Effector memory CD8-positive, alpha-beta T cell (primary cell): ENCODE results near the gene EFHD2.
"Not testable (repeated sequence)": the region's sequence is repeated elsewhere in the genome, so short reads cannot be mapped to it uniquely, and the experiment has no call there.

ENCODE experiments used
- ATAC-seq: fragments of 150-1000 bp; cut with Tn5 transposase; replicated peaks from 2 replicates; pipeline ENCODE4 v1.10.0; 2021; ENCODE audit warnings: mild to moderate bottlenecking, moderate library complexity
- DNase-seq, 3 experiments: peaks; one replicate each; pipeline ENCODE4 v3.0.0; 2021
- H3K27ac Mint-ChIP-seq, 2 donors: one replicate each; pipeline ENCODE4 v1.8.0; 2022; ENCODE audit warnings: mild to moderate bottlenecking in 2 of 2, mixed read lengths in 2 of 2, moderate library complexity in 2 of 2
- H3K27me3 Mint-ChIP-seq, 2 donors: one replicate each; pipeline ENCODE4 v1.8.0; 2022; ENCODE audit warnings: mixed read lengths in 2 of 2
- H3K36me3 Mint-ChIP-seq: one replicate; pipeline ENCODE4 v1.8.0; 2022; ENCODE audit warnings: mild to moderate bottlenecking, moderate library complexity, mixed read lengths; ENCODE audit not compliant: insufficient read depth
- H3K4me1 Mint-ChIP-seq, 2 donors: one replicate each; pipeline ENCODE4 v1.8.0; 2022; ENCODE audit warnings: low read depth in 2 of 2, mixed read lengths in 2 of 2
- H3K4me3 Mint-ChIP-seq, 2 donors: one replicate each; pipeline ENCODE4 v1.8.0; 2022; ENCODE audit warnings: mild to moderate bottlenecking in 2 of 2, mixed read lengths in 2 of 2, moderate library complexity in 2 of 2
- H3K9me3 Mint-ChIP-seq, 2 donors: one replicate each; pipeline ENCODE4 v1.8.0; 2022; ENCODE audit warnings: mixed read lengths in 2 of 2

Gene EFHD2

GRCh38 chr1:15381805-15382204 lies 27.9 kb upstream of the EFHD2 start:
- peaks cover 2% of the 10 kb centered on the region for H3K36me3 Mint-ChIP-seq
- ATAC-seq = no peak
- DNase-seq = no peak
- H3K9me3 Mint-ChIP-seq = no peaks in the 10 kb centered on the region
- no peak overlapping the region for H3K4me3 Mint-ChIP-seq
- no peak overlapping the region for H3K27ac Mint-ChIP-seq
- H3K27me3 Mint-ChIP-seq = peaks cover under 1% of the 10 kb centered on the region in 2 donors
- H3K4me1 Mint-ChIP-seq = peaks cover 8 to 9% of the 10 kb centered on the region in 2 donors

GRCh38 chr1:15382601-15383518 lies 26.8 kb upstream of the EFHD2 start:
- ATAC-seq = no peak
- H3K4me3 Mint-ChIP-seq = no peak overlapping the region

GRCh38 chr1:15383810-15384209 lies 25.9 kb upstream of the EFHD2 start:
- H3K36me3 Mint-ChIP-seq = peaks cover 5% of the 10 kb centered on the region
- peaks cover 9 to 10% of the 10 kb centered on the region in 2 donors for H3K4me1 Mint-ChIP-seq
- H3K27me3 Mint-ChIP-seq = peaks cover 6 to 16% of the 10 kb centered on the region in 2 donors
- H3K9me3 Mint-ChIP-seq = no peaks in the 10 kb centered on the region
- ATAC-seq (no peak), DNase-seq (no peak)
- peak overlapping the region in 1 of 2 donors; percentile 40 for H3K4me3 Mint-ChIP-seq
- peak overlapping the region in 1 of 2 donors; percentile 25 for H3K27ac Mint-ChIP-seq

More at GRCh38 chr1:15382601-15383518, 26.8 kb upstream of the EFHD2 start:
- Mint-ChIP-seq H3K27ac (peak overlapping the region in 1 of 2 donors; percentile 25), H3K9me3 (no peaks in the 10 kb centered on the region), H3K4me1 (peaks cover 10 to 12% of the 10 kb centered on the region in 2 donors), H3K27me3 (peaks cover 6 to 8% of the 10 kb centered on the region in 2 donors), H3K36me3 (peaks cover 5% of the 10 kb centered on the region)
- DNase-seq = no peak

- Mint-ChIP-seq H3K36me3 (peaks cover 5% of the 10 kb centered on the region), H3K4me1 (peaks cover 9 to 10% of the 10 kb centered on the region in 2 donors), H3K27me3 (peaks cover 6 to 16% of the 10 kb centered on the region in 2 donors), H3K4me3 (peak overlapping the region in 1 of 2 donors; percentile 40), H3K9me3 (no peaks in the 10 kb centered on the region), H3K27ac (peak overlapping the region in 1 of 2 donors; percentile 69)
- ATAC-seq = peak; percentile 45
- no peak for DNase-seq
Observed at GRCh38 chr1:15384301-15384901, 25.3 kb upstream of the EFHD2 start.

- H3K27ac Mint-ChIP-seq = no peak overlapping the region
- peaks cover 9 to 10% of the 10 kb centered on the region in 2 donors for H3K4me1 Mint-ChIP-seq
- ATAC-seq (no peak), DNase-seq (no peak)
- H3K36me3 Mint-ChIP-seq = peaks cover 5% of the 10 kb centered on the region
- H3K9me3 Mint-ChIP-seq = no peaks in the 10 kb centered on the region
- H3K4me3 Mint-ChIP-seq = no peak overlapping the region
- H3K27me3 Mint-ChIP-seq = peaks cover 6 to 16% of the 10 kb centered on the region in 2 donors
Observed at GRCh38 chr1:15385420-15385819, 24.3 kb upstream of the EFHD2 start.

GRCh38 chr1:15386164-15386749 lies 23.4 kb upstream of the EFHD2 start:
- H3K36me3 Mint-ChIP-seq = peaks cover 6% of the 10 kb centered on the region
- H3K4me3 Mint-ChIP-seq = peak overlapping the region in 1 of 2 donors; percentile 31
- H3K27me3 Mint-ChIP-seq = peaks cover 6 to 16% of the 10 kb centered on the region in 2 donors
- DNase-seq (peak in 1 of 3 experiments; percentile 8), ATAC-seq (peak; percentile 76)
- H3K4me1 Mint-ChIP-seq = peaks cover 9 to 10% of the 10 kb centered on the region in 2 donors
- no peaks in the 10 kb centered on the region for H3K9me3 Mint-ChIP-seq
- peak overlapping the region in 1 of 2 donors; percentile 41 for H3K27ac Mint-ChIP-seq

GRCh38 chr1:15388201-15388880 lies 21.3 kb upstream of the EFHD2 start:
- peaks cover 5% of the 10 kb centered on the region for H3K36me3 Mint-ChIP-seq
- DNase-seq = no peak
- peaks cover 5 to 10% of the 10 kb centered on the region in 2 donors for H3K4me1 Mint-ChIP-seq
- no peak for ATAC-seq
- no peak overlapping the region for H3K4me3 Mint-ChIP-seq
- H3K9me3 Mint-ChIP-seq = no peaks in the 10 kb centered on the region
- H3K27ac Mint-ChIP-seq = no peak overlapping the region
- H3K27me3 Mint-ChIP-seq = peaks cover 6 to 16% of the 10 kb centered on the region in 2 donors

- not testable (repeated sequence) for H3K4me3 Mint-ChIP-seq, H3K4me1 Mint-ChIP-seq, H3K27ac Mint-ChIP-seq, H3K9me3 Mint-ChIP-seq, DNase-seq, ATAC-seq, H3K36me3 Mint-ChIP-seq
- peaks cover 6 to 16% of the 10 kb centered on the region in 2 donors for H3K27me3 Mint-ChIP-seq
Observed at GRCh38 chr1:15389828-15390227, 19.9 kb upstream of the EFHD2 start.

- peaks cover 5% of the 10 kb centered on the region for H3K36me3 Mint-ChIP-seq
- H3K9me3 Mint-ChIP-seq = no peaks in the 10 kb centered on the region
- H3K27ac Mint-ChIP-seq = no peak overlapping the region
- no peak for DNase-seq
- H3K4me1 Mint-ChIP-seq = peaks cover 4 to 5% of the 10 kb centered on the region in 2 donors
- no peak overlapping the region for H3K4me3 Mint-ChIP-seq
- no peak for ATAC-seq
- peaks cover 6 to 16% of the 10 kb centered on the region in 2 donors for H3K27me3 Mint-ChIP-seq
Observed at GRCh38 chr1:15390667-15391066, 19.0 kb upstream of the EFHD2 start.

GRCh38 chr1:15391366-15391765 lies 18.3 kb upstream of the EFHD2 start:
- Mint-ChIP-seq H3K4me1 (peaks cover 4 to 5% of the 10 kb centered on the region in 2 donors), H3K4me3 (no peak overlapping the region), H3K27ac (no peak overlapping the region), H3K9me3 (no peaks in the 10 kb centered on the region), H3K27me3 (peaks cover 6 to 16% of the 10 kb centered on the region in 2 donors), H3K36me3 (peaks cover 5% of the 10 kb centered on the region)
- DNase-seq (no peak), ATAC-seq (no peak)

GRCh38 chr1:15393475-15394257 lies 16.0 kb upstream of the EFHD2 start:
- DNase-seq (no peak), ATAC-seq (no peak)
- Mint-ChIP-seq H3K9me3 (no peaks in the 10 kb centered on the region), H3K36me3 (peaks cover 2% of the 10 kb centered on the region), H3K4me1 (peaks cover 2 to 4% of the 10 kb centered on the region in 2 donors), H3K27me3 (peaks cover 0 to under 1% of the 10 kb centered on the region in 2 donors), H3K4me3 (no peak overlapping the region), H3K27ac (no peak overlapping the region)

- H3K4me1 Mint-ChIP-seq = peaks cover 2 to 4% of the 10 kb centered on the region in 2 donors
- H3K27ac Mint-ChIP-seq = peak overlapping the region in 1 of 2 donors; percentile 2
- no peaks in the 10 kb centered on the region for H3K27me3 Mint-ChIP-seq
- H3K4me3 Mint-ChIP-seq = no peak overlapping the region
- no peaks in the 10 kb centered on the region for H3K9me3 Mint-ChIP-seq
- no peak for DNase-seq
- peaks cover 2% of the 10 kb centered on the region for H3K36me3 Mint-ChIP-seq
- ATAC-seq = no peak
Observed at GRCh38 chr1:15394258-15394690, 15.4 kb upstream of the EFHD2 start.
